Measurements from ENCODE around the gene BABAM2.

- TF ChIP-seq, protein P1, sequence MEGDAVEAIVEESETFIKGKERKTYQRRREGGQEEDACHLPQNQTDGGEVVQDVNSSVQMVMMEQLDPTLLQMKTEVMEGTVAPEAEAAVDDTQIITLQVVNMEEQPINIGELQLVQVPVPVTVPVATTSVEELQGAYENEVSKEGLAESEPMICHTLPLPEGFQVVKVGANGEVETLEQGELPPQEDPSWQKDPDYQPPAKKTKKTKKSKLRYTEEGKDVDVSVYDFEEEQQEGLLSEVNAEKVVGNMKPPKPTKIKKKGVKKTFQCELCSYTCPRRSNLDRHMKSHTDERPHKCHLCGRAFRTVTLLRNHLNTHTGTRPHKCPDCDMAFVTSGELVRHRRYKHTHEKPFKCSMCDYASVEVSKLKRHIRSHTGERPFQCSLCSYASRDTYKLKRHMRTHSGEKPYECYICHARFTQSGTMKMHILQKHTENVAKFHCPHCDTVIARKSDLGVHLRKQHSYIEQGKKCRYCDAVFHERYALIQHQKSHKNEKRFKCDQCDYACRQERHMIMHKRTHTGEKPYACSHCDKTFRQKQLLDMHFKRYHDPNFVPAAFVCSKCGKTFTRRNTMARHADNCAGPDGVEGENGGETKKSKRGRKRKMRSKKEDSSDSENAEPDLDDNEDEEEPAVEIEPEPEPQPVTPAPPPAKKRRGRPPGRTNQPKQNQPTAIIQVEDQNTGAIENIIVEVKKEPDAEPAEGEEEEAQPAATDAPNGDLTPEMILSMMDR (IDR thresholded peaks at IDR 0.05): no peak
- TF ChIP-seq EP300 (IDR thresholded peaks at IDR 0.05) (no peak), POLR2AphosphoS5 (IDR thresholded peaks at IDR 0.05) (no peak)
Observed at GRCh38 chr2:28357055-28357454, 466.5 kb downstream of the BABAM2 start.
